M059J (cell line): ENCODE results near the gene TSPO2. TPM values are rescaled to one million over a fixed set of nuclear protein-coding genes. Genes with fewer than 3 reads are reported as not detected.

Experiments used
- DNase-seq: peaks from one replicate; pipeline ENCODE4 v3.0.0-alpha.2; 2012; ENCODE audit warnings: low read depth
- total RNA-seq: library from RNA; depleted of rRNA; stranded (reverse); fragments of >200 nt; shearing (Covaris generic); gene quantifications from 2 replicates; pipeline ENCODE4 v1.2.3, GENCODE V29; 2014

Gene TSPO2
- total RNA-seq, 1 experiment from 2014 or later, result not detected

DNA sequence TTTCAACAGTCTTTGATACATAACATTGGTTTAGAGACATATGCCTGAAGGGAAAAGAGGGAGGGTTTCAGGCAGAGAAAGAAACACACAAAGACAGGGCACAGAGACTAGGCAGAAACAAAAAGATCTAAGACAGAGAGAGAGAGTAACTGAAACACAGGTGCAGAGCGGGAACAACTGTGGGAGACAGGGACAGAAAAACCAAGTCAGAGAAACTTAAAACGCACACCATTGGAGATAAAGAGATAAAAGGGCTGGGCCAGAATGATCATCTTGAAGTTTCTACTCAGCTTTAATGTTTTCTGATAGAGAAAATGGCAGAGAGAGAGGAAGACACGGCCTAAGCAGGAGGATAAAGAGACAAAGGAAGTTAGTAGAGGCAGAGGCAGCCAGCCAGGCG is 15.0 kb upstream of the TSPO2 start:
- peak; percentile 13 for DNase-seq

DNA sequence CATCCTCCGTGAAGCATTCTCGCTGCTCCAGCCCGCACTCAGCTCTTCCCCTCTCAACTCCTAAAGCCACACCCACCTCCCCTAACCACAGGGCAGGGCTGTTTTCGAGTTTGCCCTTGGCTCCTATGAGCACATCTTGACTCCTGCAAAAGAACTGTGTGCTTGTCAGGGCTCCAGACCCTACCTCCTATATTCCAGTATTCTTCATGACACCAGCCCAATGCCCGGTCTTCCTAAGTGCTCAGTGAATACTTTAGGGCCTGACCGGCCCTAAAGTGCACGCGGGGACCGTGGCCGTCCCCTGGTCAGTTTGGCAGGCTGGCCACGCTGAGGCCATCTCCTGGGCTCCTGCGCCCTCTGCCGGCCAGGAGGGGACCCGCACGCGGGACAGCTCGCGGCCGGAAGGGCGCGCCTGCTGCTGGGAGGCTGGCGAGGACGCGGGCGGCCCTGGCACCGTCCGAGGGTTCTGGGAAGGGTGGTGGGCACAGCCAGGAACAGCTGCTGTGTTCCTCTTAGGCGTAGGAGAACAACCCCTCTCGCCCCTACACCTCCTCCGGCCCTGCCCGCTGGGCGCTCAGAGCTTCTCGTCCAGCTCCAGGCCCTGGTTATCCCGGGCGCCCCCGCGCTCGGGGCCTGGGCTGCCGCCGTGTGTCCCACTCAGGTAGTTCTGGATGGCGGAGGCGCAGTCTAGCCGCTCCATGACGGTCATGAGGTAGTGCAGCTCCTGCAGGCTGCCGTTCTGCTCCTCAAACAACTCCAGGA is 14.3 kb upstream of the TSPO2 start:
- DNase-seq, result peak; percentile 86

DNA sequence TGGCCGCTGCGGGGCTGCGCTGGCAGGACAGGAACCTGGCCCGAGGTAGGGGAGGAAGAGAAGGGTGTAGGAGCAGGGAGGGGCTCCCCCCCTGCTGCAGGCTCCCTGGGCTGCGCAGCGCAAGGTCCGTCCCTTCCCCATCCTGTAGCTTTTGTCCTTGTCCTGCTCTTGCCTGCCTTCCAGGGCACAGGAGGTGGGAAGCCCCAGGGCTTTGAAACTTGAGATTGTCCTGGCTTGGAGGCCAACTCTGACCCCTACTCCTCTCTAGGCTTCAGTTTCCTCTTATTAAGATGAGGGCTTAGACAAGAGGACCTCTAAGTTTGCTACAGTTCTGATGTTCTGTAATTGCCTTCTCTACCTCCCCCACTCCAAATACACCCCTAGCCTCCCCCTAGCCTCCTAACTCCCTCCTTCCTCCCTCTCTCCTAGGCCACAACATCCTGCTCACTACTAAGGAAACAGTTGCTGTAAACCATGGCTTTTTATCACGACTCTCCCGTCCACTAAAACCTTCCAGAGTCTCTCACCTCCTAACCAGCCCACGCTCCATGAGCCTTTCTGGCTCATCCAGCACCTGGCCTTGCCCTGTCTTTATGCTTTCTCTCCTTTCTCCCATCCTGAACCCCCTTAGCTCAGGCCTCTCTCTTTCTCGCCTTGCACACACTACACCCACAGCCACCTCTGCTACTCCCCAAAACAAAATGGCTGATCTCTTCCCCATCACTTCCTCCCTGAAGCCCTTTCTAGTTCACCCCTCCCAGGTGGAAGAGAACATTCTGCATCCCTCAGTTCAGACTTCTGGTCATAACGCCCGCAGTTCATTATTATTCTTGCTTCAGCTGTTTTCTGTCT is 13.5 kb upstream of the TSPO2 start:
- peak; percentile 63 for DNase-seq

DNA sequence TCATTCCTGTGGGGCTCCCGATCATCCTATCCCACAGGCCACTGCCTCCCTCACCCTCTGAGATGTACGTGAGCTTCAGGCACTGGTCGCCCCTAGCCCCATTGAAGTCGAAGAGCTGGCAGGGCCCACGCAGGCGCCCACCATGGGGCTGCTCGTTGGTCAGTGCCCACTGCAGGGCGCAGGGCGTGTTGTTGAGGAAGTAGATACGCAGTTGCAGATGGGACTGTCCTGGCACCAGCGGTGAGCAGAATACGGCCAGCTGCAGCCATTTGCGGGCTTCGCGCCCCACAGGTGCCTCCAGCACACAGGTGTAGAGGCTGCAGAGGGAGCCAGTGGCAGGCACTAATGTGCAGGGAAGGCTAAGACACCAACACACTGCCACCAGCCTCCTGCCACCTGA is 9.4 kb upstream of the TSPO2 start:
- no peak for DNase-seq

DNA sequence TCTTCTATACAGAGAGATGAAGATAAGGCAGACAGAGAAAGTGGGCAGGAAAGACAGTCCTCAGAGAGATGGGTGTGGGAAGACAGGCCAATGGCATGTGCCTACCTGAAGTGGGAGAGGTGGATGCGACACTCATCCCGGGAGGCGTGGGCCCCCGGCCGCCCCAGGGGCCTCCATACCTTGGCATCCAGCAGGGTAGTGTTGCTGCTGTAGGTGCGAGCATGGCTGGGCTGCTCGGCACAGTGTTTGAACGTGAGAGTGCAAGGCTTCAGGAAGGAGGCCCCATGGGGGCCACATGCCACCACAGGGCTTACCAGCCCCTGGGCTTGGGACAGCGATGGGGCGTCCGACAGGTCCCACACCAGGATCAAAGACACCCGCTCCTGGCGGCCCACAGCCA is 8.5 kb upstream of the TSPO2 start:
- no peak for DNase-seq

DNA sequence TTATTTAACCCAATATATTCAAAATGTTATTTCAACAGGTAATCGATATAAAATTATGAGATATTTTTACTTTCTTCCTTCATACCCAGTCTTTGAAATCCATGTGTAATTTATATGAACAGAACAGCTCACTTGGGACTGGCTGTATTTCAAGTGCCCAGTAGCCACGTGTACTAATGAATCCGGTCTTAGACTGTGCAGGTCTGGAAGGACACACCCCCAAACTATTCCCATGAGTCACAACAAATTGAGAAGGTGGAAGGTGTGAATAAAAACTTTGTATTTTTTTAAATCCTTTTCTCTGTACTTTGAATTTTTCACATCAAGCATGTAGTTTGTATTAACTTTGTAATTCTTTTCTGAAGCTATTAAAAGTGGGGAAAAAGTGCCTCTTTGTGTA is 6.1 kb upstream of the TSPO2 start:
- DNase-seq, result peak; percentile 76

DNA sequence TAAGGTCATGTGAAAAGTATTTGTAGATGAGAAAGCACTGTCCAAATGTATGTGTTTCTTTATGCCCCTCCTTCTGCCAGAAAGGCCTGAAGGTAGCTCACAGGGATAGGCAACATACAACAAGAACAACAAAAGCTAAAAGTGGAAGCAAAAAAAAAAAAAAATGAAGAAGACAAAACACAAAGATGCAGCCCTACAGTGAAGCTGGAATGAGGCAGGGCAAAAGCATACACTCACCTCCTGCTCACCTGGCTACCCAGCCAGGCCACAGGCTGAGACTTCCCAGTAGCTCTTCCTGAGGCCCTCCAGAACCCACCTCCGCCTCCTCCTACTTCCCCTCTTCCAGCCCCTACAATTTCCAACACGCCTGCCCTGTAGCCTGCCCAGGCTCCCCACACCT is 5.7 kb upstream of the TSPO2 start:
- DNase-seq, result no peak

DNA sequence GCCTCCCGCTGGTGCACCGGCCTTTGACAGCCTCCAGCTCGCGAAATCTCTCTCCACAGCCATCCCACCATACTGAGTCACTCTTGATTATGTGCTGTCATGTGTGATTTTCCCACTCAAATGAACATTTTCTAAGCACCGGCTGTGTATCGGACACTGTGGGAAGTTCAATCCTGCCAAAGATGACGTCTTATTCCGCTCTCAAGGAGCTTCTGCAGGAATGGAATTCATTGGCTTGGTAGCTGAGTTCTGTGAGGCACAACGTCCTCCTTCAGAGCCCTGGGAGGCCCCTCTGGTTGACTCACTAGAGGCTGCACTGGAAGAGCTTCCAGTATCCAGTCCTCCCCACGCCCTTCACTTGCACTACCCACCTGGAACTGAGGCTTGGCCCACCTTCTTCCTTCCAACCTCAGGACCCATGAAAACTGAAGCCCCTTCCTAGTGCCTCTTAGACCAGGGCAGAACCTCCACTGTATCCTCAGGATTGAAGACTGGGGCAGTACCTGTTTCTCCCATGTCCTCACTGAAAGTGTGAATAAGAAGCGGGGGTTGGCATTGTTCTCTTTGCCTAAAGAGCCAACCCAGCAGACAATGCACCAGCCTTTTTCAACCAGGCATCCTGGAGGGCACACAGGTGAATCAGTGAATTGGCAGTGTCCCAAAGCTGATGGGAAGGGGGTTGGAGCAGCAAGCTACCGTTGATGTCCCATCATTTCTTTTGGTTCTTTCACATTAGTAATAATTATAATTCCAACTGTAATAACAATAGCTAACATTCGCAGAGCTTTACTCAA is 5.0 kb upstream of the TSPO2 start:
- DNase-seq, result no peak

DNA sequence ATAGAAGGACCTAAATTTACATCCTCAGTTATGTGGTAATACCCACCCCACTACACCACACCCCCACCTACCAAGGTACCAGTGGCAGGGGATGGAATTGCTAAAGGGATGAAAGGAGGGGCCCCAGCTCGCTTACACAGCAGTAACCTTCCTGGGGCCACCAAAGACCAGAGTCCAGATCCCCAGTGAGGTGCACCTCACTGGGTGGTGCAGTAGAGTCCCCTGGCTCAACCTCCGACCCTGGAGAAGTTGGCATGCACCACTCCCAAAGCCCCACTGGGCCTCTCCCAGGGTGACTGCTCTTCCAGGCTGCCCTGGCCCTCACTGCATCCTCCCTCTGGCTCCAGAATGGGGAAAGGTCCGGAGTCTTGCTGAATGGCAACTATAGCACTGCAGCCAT is 4.1 kb upstream of the TSPO2 start:
- no peak for DNase-seq

DNA sequence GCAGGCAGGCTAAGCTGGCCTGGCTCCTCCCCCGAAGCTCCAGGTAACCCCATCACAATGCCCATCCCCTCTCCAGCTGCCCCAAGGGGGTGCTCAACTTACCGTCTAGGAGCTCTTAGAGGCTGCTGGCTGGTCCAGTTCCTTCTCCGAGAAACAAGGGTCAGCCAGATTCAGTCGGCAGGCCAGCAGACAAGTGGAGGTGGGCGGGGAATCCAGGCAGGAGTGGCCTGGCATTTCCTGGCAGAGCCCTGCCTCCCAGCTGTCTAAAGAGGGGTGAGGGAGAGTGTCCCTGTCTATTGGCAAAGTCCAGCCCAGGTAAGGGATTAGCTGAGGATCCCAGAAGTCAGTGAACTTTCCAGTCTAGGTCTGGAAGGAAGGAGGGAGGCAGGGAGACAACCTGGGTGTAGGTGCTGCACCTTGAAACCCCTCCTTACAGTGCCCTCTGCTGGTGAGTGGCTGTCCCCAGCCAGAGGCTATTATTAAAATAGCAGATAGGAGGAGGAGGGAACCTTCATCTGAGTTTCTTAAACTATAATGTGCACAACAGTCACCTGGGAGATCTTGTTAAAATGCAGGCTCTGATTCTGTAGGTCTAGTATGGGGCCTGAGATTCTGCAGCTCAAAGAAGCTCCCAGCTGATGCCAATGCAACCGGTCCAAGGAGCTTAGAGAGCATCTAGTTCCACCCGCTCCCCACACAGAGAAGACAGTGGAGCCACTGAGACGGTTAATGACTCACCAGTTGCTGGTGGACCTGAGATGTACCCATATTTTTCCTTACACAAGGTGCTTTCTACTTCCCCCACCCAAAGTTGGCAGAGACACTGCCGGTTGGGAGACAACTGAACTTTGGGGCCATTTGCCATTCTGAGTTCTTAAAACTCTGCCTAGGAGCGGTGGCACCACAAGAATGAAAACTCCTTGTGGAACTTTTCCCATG is 2.9 kb upstream of the TSPO2 start, which contains the start of gene UNC5CL:
UNC5CL (minus strand) TSS at position 162 of the 939 bp plus-strand sequence. CDS start 4,147 bp downstream, outside the sequence.
- peak; percentile 60 for DNase-seq

DNA sequence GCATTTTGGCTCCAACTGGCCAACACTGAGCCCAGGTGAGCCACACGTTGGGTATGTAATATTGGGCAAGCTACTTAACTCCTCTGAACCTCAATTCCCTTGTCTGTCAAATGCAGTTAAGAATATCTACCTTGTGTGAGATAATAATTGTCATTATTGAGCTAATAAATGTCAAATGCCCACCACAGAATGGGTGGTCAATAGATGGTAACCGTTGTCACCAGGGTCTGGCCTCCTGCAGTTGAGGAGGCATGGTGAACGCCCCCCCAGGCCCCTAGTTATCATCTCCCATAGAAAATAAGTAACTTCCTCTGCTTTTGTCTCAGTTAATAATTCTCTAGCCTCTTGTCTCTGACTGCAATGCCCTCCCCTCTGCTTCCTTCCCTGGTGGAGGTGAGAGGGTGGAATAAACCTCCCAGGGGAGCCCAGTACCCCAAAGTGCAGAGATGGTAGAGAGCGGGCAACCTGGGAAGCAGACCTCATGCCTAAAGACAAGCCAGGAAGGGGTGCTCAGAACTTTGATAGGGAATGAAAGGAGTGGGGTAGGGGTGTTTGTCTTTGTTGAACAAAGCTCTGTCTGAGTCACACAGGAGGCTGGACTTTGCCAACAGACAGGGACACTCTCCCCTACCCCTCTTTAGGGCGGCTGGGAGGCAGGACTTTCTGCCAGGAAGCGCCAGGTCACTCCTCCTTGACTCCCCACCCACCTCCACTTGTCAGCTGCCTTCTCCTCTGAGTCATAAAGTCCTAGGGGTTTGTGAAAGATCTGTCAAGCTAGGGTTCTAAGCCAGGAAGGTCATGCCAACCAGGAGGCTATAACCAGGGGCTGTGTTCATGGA is 1.9 kb upstream of the TSPO2 start:
- peak; percentile 81 for DNase-seq

DNA sequence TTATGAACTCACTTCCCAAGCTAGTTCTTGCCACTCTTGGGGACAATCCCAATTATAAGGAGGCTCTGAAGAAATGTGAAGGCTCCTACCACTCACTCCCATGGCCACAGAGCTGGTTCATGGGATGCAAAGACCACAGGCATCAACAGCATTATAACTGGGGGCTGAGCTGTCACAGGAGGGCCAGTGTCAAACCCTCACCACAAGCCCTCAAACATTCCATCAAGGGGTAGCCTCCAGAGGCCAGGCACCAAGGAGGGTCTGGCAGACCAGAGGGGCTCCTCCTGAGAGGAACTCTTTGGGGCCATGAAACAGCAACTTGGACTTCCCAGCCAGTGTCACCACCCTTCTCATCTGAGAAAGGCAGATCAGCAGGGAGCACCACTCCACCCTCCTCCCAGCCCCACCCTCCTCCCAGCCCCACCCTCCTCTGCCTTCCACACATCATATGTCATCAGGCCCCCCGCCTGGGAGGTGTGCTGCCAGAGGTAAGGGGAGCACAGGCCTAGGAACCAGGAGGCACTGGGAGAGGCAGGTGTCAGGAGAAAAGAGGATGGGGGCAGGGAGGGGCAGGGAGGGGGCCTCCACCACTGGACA is 1.2 kb upstream of the TSPO2 start:
- DNase-seq, result no peak

DNA sequence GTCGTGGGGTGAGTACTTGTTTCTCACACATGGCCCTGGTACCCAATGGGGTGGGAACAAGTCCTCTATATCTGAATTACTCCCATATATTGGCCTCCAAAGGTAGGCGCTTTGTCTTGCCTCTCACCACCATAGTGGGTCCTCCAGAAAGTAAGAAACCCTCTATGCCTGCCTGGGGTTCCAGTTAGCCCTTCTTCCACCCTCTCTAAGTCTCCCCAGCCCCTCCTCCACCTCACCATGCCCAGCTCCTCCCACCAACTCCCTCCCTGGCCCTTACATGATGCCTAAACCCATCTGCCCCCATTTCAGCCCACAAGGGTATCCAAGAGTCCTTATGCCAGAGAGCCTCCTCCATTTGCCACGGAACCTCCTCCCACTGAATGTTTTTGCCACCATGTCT is 884 bp downstream of the TSPO2 start:
- DNase-seq, result no peak

DNA sequence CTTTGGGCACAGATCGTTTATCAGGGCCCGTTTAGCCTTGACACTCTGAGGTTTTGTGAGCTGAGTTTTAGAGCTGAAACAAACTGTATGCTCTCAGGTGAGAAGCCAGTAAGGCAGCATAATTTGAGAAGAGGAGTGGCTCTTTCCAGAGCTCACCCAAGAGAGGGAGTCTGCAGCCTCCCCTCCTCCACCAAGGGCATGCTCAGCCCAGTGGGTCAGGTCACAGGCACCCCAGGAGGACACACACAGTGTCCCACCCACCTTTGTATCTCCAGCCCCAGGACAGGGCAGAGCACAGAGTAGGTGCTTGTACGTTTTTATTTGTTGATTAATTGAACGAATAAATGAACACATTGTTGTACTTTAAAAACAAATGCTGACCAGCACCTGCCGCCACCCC is 3.4 kb downstream of the TSPO2 start:
- no peak for DNase-seq

DNA sequence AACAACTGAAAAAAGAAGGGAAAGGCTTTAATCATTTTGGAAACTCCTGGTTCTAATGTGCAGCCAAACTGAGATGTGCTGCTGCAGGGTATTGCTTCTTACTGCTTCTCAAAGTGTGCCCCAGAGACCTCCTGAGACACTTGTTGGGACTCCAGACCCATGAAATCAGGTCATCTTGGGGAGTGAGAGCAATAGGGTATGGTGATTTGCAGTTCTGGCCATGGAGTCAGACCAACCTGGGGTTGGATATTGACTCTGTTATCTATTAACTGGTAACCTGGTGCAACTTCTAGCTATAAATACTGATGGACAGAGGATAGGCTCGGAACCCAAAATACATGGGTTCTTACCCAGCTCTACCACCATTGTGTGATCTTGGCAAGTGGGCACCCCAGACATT is 3.8 kb downstream of the TSPO2 start:
- DNase-seq, result no peak

DNA sequence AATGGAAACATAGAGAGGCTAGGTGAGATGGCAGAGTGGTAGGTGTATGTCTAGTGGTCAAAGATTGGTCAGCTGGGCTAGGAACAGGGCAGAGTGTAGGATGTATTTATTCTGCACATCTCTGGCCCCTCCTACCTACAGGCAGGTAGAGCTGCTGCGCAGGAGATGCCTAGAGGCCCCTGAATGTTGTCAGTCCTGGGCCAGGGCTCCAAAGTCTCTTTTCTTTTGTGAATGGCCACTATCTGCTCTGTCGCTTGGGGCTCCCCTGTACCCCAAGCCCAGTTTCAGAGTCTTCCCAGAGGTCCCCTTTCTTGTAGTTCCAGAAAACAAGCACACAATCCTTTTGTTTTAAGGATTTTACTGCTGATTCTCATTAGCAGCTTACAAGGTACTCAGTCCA is 5.0 kb downstream of the TSPO2 start:
- DNase-seq, result no peak

DNA sequence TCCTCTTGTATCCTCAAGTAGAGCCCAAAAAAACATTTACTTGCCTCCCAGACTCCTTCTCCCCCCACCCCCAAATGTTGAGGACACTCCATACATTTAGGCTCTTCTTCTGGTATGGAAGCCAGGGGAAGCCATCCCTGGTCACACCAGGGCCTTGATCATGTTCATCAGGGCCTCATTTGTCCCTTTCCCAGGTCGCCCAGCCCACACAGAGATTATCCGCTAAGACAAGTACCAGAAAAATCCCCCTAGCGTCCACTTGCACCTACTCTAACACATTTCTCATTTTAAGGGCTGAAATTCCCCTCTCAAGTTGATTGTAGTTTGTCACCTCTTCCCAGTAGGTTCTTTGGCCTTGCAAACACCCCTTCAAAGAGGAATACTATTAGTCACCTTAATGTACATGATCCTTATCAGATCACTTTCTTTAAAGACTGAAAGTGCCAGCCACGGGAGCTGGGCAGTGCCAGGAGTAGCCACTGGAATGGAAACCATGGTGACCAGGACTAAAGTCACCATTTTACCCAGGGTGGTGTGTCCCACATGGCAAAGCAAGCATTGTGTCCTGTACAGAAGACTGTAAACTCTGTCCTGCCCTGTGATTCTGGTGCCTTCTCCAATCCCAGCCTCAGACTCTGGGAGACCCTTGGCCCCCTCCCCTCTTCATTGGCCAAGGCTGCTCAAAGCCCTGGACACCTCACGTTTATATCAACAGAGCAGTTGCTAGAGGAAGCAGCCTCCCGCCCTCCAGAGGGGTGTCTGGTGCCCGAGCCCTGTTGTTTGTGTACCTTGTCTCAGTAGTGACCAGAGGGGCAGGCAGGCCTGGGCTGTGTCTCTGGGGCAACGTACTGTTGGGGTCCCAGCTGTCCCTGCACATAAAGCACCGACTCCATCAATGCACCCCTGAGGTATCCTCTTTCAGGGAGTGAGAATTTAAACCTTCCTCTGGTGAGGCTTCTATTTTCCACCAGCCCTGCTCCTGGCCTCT is 5.8 kb downstream of the TSPO2 start:
- DNase-seq, result no peak

DNA sequence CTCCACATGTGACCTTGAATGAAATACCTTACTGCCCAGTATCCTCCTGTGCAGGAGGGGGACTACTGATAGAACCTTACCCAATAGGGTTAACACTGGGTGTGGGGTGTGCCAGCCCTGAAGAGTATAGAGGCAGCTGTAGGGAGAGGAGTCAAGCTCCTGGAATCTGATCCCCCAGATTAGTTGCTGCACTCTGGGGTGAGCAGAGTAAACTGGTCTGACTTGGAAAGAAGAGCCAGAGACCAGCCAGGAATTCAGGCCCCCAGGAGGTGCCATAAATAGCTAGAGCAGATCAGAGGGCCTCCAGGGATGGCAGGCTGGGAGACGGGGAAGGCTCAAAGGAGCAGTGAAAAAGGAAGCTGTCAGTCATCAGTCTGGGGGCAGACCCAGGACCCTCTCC is 7.3 kb downstream of the TSPO2 start:
- no peak for DNase-seq

DNA sequence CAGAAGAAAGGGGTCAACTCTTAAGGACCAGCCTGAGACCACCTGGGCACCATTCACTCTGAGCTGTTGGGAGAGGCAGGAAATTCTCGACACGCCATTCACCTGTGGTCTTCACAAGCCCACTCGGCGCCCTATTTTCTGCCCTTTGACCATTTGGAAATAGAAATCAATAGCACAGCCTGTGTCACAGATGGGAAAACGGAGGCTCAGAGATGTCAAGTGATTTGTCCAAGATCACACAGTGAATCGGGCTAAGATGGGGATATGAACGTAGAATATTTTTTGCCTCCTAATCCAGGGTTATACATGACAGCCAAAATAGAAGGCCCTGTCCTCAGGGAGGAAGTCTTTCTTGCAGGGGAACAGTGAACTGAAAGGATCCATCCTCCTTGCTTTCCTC is 7.7 kb downstream of the TSPO2 start:
- no peak for DNase-seq
